Hindlimb muscle (tissue), 1 donor: ENCODE measurements around the gene OVCH2. TPM values are rescaled to one million over a fixed set of nuclear protein-coding genes. Genes with fewer than 3 reads are reported as not detected.
"Not testable (repeated sequence)": the region's sequence is repeated elsewhere in the genome, so short reads cannot be mapped to it uniquely, and the experiment has no call there.

Experiments
- DNase-seq: peaks from one replicate; pipeline ENCODE4 v3.0.0-alpha.2; 2013
- polyA plus RNA-seq: library from polyadenylated mRNA; unstranded; fragments of 120-200 nt; gene quantifications from one replicate; pipeline ENCODE4 v1.2.1, GENCODE V29; 2013; ENCODE audit not compliant: insufficient read length

OVCH2 gene, protein sequence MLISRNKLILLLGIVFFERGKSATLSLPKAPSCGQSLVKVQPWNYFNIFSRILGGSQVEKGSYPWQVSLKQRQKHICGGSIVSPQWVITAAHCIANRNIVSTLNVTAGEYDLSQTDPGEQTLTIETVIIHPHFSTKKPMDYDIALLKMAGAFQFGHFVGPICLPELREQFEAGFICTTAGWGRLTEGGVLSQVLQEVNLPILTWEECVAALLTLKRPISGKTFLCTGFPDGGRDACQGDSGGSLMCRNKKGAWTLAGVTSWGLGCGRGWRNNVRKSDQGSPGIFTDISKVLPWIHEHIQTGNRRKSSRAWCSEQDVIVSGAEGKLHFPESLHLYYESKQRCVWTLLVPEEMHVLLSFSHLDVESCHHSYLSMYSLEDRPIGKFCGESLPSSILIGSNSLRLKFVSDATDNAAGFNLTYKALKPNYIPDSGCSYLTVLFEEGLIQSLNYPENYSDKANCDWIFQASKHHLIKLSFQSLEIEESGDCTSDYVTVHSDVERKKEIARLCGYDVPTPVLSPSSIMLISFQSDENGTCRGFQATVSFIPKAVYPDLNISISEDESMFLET
- polyA plus RNA-seq, result 0.79 TPM

- no peak for DNase-seq
Observed at GRCh38 chr11:7706377-7706776, at the start of gene OVCH2. OVCH2 (minus strand) TSS chr11:7706477; CDS start chr11:7706394, 83 bp downstream.

GRCh38 chr11:7749456-7749855 lies 43.2 kb upstream of the OVCH2 start:
- DNase-seq, result no peak

GRCh38 chr11:7734767-7735166 lies 28.5 kb upstream of the OVCH2 start:
- not testable (repeated sequence) for DNase-seq

- no peak for DNase-seq
Observed at GRCh38 chr11:7714786-7715185, 8.5 kb upstream of the OVCH2 start.

DNA sequence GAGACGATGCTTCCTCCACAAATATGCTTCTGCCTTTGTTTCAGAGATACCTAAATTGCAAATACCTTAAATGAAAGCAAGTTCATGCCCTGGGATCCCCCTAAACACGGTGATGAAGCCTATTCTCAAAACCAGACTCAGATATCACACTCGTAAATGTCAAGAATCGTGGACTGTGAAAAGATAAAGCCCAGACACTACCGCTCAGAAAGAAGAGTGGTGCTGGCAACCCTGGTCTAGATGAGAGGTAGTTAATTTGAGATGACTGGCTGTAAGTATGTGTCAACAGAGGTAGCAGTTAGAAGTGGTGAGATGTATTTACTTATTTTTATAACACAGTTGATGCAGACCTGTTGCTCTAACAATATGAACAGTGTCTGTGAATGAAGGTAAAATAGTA lies 2.5 kb downstream of the OVCH2 start:
- DNase-seq, result no peak

GRCh38 chr11:7696424-7696823 lies 9.9 kb downstream of the OVCH2 start:
- no peak for DNase-seq

DNA sequence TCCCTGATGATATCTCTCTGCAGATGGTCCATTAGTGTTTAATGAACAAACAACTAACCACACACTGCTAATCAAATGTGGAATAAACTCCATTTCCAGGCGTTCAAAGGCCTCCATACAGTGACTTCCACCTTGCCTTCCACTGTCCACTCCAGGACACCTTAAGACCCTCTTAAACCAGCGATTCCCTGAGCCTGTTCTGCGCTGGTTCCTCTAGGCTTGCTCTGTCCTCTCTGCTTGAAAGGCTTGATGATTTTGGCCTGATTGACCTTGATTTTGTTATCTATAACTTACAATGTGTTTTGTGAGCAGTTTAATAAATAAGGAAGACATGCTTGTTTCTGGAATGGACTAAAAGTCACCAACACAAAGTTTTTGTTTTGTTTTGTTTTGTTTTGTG lies 12.0 kb downstream of the OVCH2 start:
- DNase-seq, result no peak

- no peak for DNase-seq
Observed at GRCh38 chr11:7692426-7692825, 13.9 kb downstream of the OVCH2 start.

- DNase-seq, result no peak
Observed at GRCh38 chr11:7691759-7692350, 14.4 kb downstream of the OVCH2 start.

- DNase-seq, result no peak
Observed at GRCh38 chr11:7690648-7691047, 15.6 kb downstream of the OVCH2 start.

GRCh38 chr11:7689239-7689638 lies 17.0 kb downstream of the OVCH2 start:
- no peak for DNase-seq

GRCh38 chr11:7688238-7688826 lies 17.9 kb downstream of the OVCH2 start:
- DNase-seq, result peak; percentile 26

DNA sequence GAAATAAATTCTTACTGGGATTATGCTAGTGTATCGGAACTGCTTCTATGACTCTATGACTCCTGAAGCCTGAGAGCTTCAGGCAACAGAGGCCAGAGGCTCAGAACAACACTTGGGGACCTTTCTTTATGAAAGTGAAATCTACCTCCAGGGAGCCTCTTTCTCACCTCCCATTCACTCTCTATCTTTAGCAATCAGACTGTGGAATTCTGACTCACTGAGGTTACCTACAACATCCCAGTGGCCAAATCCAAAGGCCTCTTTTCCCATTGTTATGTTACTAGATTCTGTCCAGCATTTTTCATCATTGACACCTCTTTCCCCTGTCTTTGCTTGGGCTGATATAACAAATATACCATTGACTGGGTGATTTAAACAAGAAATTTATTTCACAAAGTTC lies 18.9 kb downstream of the OVCH2 start:
- DNase-seq, result no peak

DNA sequence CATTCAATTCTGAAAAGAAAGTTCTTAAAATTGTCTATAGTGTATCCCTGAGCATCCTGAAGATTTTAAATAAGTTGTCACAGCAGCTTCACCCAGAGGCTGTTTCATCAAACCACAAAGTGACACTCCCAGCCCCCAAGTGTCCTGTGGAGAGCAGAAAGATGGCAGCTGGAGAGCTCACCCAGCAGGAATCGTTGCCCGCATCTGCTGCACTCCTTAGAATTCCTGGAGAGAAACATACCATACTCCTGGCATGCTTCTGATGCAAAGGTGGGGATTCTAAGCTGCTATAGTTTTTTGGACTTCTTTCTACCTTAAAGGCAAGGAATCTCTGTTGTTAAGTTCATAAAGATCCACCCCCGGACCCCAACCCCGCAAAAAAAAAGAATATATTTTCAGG lies 19.5 kb downstream of the OVCH2 start:
- no peak for DNase-seq

GRCh38 chr11:7683571-7683970 lies 22.7 kb downstream of the OVCH2 start:
- no peak for DNase-seq

DNA sequence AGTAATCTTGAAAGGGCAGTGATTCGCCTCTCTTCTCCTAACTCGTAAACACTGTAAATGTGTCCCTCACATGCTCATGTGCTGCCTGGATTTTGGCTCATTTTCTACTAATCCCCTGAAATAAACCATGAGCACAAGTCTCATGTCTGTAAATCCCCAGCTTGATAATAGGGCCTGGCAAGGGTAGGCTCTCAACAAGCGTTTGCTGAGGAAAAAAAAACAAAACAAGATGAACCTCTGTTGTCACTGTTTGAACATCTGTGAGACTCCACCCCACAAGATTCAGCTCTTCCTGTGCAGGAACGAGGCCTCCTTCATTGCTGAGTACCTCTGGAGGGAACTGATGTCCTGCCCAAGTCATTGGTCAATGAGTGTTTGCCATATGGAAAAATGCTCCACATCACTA lies 28.5 kb downstream of the OVCH2 start:
- no peak for DNase-seq

GRCh38 chr11:7677071-7677470 lies 29.2 kb downstream of the OVCH2 start:
- DNase-seq, result no peak

- DNase-seq, result no peak
Observed at GRCh38 chr11:7675631-7676030, 30.6 kb downstream of the OVCH2 start.

DNA sequence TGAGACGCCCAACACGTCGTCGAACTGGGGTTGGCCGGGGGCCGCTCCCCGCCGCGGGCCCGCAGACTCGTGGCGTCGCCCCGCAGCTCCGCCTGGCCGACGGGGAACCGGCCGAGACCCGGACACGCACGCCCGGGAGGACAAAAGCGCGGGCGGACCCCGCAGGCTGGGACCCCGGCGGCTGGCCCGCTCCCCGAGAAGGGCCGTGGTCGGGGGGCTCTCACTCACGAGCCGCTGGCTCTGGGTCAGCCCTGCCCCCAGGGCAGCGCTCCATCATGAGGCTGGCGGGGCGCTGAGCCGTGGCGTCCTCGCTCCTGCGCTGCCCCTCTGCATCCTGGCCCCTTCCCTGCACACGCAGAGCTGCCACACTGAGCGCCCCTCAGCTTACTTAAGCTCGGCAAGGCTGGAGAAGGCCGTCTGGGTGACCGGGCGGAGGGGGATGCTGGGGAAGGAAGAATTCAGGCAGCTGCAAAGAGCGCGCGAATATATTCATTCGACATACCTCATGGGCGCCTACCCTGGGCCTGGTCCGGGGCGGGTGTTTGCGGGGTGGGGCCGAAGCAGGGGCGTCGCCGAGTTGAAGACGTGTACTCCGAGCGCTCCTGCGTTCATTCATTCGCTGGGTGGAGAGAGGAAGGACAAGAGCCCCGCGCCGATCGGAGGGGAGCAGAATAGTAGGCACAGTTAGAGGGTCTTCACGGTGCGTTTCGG lies 32.4 kb downstream of the OVCH2 start:
- peak; percentile 45 for DNase-seq

DNA sequence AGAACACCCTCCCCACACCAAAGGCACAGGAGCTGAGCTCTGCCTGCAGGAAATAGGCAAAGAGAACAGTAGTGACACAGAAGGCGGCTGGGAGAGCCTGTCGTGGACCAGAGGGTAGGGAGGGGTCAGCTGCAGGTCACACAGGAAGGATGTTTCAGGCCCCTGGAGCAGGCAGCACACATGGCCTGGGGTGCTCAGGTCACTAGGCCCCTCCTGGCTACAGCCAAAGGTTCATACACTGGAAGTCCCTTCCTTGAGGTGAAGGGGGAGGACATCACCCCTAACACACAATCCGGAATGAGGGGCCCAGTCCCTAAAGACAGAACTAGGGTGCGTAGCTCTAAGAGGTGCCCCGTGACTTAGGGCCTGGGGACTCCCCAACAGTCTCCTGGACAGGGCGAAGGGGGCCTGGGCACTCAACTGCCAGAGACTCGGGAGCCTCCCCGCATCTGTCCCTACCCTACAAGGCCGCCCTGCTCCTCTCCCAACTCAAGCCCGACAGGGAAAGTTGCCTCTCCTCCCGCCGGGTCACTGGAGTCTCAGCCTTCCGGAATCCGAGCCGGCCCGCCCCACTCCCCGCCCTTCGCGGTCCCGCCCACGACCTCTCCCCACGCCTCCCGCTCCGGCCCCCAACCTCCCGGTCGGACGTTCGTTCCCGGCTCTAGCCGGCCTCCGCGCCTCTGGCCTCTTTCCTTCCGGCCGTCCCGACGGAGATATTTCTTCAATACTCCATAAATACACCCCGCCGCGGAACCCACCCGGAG lies 33.1 kb downstream of the OVCH2 start, which contains the start of gene CYB5R2:
Gene CYB5R2 (minus strand): TSS at position 541 of the 764 bp plus-strand sequence. CDS start 675 bp downstream, outside the sequence.
- peak; percentile 82 for DNase-seq

GRCh38 chr11:7672276-7672959 lies 33.9 kb downstream of the OVCH2 start:
- DNase-seq, result no peak
